Measurements from ENCODE around the gene SARM1. TPM values are rescaled to one million over a fixed set of nuclear protein-coding genes. Genes with fewer than 3 reads are reported as not detected.

The SARM1 gene
- polyA plus RNA-seq, 1 of the 3 experiments (the other 2 are of a cell fraction): 17.4 TPM

DNA sequence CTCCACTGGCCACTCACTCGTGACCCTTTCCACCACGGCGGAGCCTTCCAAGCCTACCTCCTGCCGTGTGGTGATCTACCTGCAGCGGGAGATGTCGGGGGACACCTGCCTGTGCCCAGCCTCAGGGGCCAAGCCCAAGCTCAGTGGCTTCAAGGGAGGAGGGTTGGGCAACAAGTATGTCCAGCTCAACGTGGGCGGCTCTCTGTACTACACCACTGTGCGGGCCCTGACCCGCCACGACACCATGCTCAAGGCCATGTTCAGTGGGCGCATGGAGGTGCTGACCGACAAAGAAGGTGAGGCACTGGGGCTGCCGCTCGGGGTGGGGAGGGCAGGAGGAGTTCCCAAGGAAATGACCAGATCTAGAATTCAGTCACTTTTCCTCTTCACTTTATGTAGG lies 32.1 kb upstream of the SARM1 start:
- Histone ChIP-seq H3K9ac (no peak overlapping the region), H3K4me3 (ENCODE audit: low read depth in 2 of 2, low read length in 1 of 2) (no peak overlapping the region), H3K27me3 (ENCODE audit: insufficient read depth) (no peaks in the 10 kb centered on the region), H3K9me3 (no peaks in the 10 kb centered on the region), H3K36me3 (replicated peaks in 1 of 2; ENCODE audit: control insufficient read depth in 1 of 2, insufficient read depth in 2 of 2, low read length in 1 of 2) (peaks cover 42 to 50% of the 10 kb centered on the region in 2 experiments), H3K9me2 (no peaks in the 10 kb centered on the region), H3K4me1 (ENCODE audit: control insufficient read depth in 1 of 2, insufficient read depth in 2 of 2, low read depth in 1 of 2, low read length in 1 of 2) (peaks cover 1 to 14% of the 10 kb centered on the region in 2 experiments; a peak in 2 of 4 replicates), H3K27ac (ENCODE audit: low read depth in 2 of 2, low read length in 1 of 2) (no peak overlapping the region), H3F3A (replicated peaks; ENCODE audit: insufficient read depth) (peaks cover 19% of the 10 kb centered on the region), H2AFZ (ENCODE audit: low read depth) (no peak overlapping the region), H4K20me1 (ENCODE audit: insufficient read depth) (peaks cover 27% of the 10 kb centered on the region; the same call in 1 of the 2 replicates), H3K79me2 (ENCODE audit: insufficient read depth) (peaks cover 63% of the 10 kb centered on the region), H3K4me2 (no peak overlapping the region)
- DNase-seq: no peak
- TF ChIP-seq, protein P1, sequence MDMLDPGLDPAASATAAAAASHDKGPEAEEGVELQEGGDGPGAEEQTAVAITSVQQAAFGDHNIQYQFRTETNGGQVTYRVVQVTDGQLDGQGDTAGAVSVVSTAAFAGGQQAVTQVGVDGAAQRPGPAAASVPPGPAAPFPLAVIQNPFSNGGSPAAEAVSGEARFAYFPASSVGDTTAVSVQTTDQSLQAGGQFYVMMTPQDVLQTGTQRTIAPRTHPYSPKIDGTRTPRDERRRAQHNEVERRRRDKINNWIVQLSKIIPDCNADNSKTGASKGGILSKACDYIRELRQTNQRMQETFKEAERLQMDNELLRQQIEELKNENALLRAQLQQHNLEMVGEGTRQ (IDR thresholded peaks at IDR 0.05; ENCODE audit: borderline replicate concordance, low read depth, low read length): no peak
- POLR2A ChIA-PET: no interaction called here
- WGBS (ENCODE audit: low lambda C conversion rate): 91% methylated on average over 12 of the region's 15 CpGs
- CTCF ChIA-PET: interaction anchor here (0.6 kb wide), 1 partner anchor 12 kb away, joined by 3 read pairs; no protein-coding TSS in a partner anchor

- H3F3A ChIP-seq (replicated peaks; ENCODE audit: insufficient read depth): peaks cover 27% of the 10 kb centered on the region
- POLR2A ChIA-PET: no interaction called here
- CTCF ChIA-PET: no interaction called here
- H2AFZ ChIP-seq (ENCODE audit: low read depth): no peak overlapping the region
- DNase-seq: no peak
- H3K4me1 ChIP-seq (ENCODE audit: control insufficient read depth in 1 of 2, insufficient read depth in 2 of 2, low read depth in 1 of 2, low read length in 1 of 2): peaks cover 2 to 12% of the 10 kb centered on the region in 2 experiments; a peak in 3 of 4 replicates
- H3K27me3 ChIP-seq (ENCODE audit: insufficient read depth): no peaks in the 10 kb centered on the region
- no peak overlapping the region for H3K4me2 ChIP-seq
- 81% methylated on average over 6 of the region's 6 CpGs for WGBS (ENCODE audit: low lambda C conversion rate)
- H3K9me2 ChIP-seq: no peaks in the 10 kb centered on the region
- no peaks in the 10 kb centered on the region for H3K9me3 ChIP-seq
- H3K36me3 ChIP-seq (replicated peaks in 1 of 2; ENCODE audit: control insufficient read depth in 1 of 2, insufficient read depth in 2 of 2, low read length in 1 of 2): peaks cover 51 to 59% of the 10 kb centered on the region in 2 experiments
- H4K20me1 ChIP-seq (ENCODE audit: insufficient read depth): peaks cover 27% of the 10 kb centered on the region; the same call in 1 of the 2 replicates
- TF ChIP-seq CTCF (IDR thresholded peaks at IDR 0.05): no peak
- TF ChIP-seq JUND (IDR thresholded peaks at IDR 0.05): no peak
- TF ChIP-seq FOSL2 (IDR thresholded peaks at IDR 0.05; ENCODE audit: borderline replicate concordance, low read depth): no peak
- no peak for TF ChIP-seq TAF1 (IDR thresholded peaks at IDR 0.05; ENCODE audit: borderline replicate concordance, low read depth, low read length)
- TF ChIP-seq, protein P2, sequence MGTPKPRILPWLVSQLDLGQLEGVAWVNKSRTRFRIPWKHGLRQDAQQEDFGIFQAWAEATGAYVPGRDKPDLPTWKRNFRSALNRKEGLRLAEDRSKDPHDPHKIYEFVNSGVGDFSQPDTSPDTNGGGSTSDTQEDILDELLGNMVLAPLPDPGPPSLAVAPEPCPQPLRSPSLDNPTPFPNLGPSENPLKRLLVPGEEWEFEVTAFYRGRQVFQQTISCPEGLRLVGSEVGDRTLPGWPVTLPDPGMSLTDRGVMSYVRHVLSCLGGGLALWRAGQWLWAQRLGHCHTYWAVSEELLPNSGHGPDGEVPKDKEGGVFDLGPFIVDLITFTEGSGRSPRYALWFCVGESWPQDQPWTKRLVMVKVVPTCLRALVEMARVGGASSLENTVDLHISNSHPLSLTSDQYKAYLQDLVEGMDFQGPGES (IDR thresholded peaks at IDR 0.05; ENCODE audit: low read depth, low read length): no peak
- no peak for TF ChIP-seq TCF12 (IDR thresholded peaks at IDR 0.05)
- TF ChIP-seq, protein P3, sequence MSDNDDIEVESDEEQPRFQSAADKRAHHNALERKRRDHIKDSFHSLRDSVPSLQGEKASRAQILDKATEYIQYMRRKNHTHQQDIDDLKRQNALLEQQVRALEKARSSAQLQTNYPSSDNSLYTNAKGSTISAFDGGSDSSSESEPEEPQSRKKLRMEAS (IDR thresholded peaks at IDR 0.05; ENCODE audit: low read depth): no peak
- TF ChIP-seq SIN3A (IDR thresholded peaks at IDR 0.05; ENCODE audit: borderline replicate concordance, low read depth, low read length): no peak
- TF ChIP-seq POLR2AphosphoS5 (IDR thresholded peaks at IDR 0.05; ENCODE audit: low read depth, low read length): no peak
- no peak for TF ChIP-seq NRF1 (IDR thresholded peaks at IDR 0.05; ENCODE audit: low read depth, low read length)
- no peak for TF ChIP-seq SMC3 (IDR thresholded peaks at IDR 0.05; ENCODE audit: low read depth, low read length)
- H3K4me3 ChIP-seq (ENCODE audit: low read depth in 2 of 2, low read length in 1 of 2): no peak overlapping the region
- H3K27ac ChIP-seq (ENCODE audit: low read depth in 2 of 2, low read length in 1 of 2): no peak overlapping the region
- peaks cover 56% of the 10 kb centered on the region for H3K79me2 ChIP-seq (ENCODE audit: insufficient read depth)
- H3K9ac ChIP-seq: no peak overlapping the region
Observed at GRCh38 chr17:28340374-28340773, 31.1 kb upstream of the SARM1 start.
